Left hindlimb (tissue), 1 donor: ENCODE results near the gene NAB1.
"Not testable (repeated sequence)": the region's sequence is repeated elsewhere in the genome, so short reads cannot be mapped to it uniquely, and the experiment has no call there.

Experiments
- DNase-seq: peaks from one replicate; pipeline ENCODE4 v3.0.0-alpha.2; 2018

NAB1 gene

GRCh38 chr2:190674966-190675650, 26.2 kb downstream of the NAB1 start:
- DNase-seq = no peak

- DNase-seq = no peak
Measured at GRCh38 chr2:190677255-190677654, 28.4 kb downstream of the NAB1 start.

- DNase-seq = no peak
Measured at GRCh38 chr2:190678444-190679162, 29.7 kb downstream of the NAB1 start.

- DNase-seq = no peak
Measured at GRCh38 chr2:190679391-190679790, 30.5 kb downstream of the NAB1 start.

- no peak for DNase-seq
Measured at GRCh38 chr2:190679813-190680591, 31.1 kb downstream of the NAB1 start.

GRCh38 chr2:190682168-190682567, 33.3 kb downstream of the NAB1 start:
- no peak for DNase-seq

GRCh38 chr2:190683802-190684201, 34.9 kb downstream of the NAB1 start:
- DNase-seq = no peak

GRCh38 chr2:190684931-190685330, 36.0 kb downstream of the NAB1 start:
- DNase-seq = no peak

GRCh38 chr2:190685333-190685732, 36.5 kb downstream of the NAB1 start:
- DNase-seq = no peak

GRCh38 chr2:190693533-190694232, 44.8 kb downstream of the NAB1 start:
- DNase-seq = no peak

GRCh38 chr2:190694479-190694878, 45.6 kb downstream of the NAB1 start:
- no peak for DNase-seq

GRCh38 chr2:190695739-190696138, 46.9 kb downstream of the NAB1 start:
- DNase-seq = no peak

- DNase-seq = no peak
Measured at GRCh38 chr2:190696792-190697398, 48.0 kb downstream of the NAB1 start.

GRCh38 chr2:190697421-190697820, 48.5 kb downstream of the NAB1 start:
- DNase-seq = no peak

- no peak for DNase-seq
Measured at GRCh38 chr2:190698895-190699294, 50.0 kb downstream of the NAB1 start.

- DNase-seq = no peak
Measured at GRCh38 chr2:190701586-190701985, 52.7 kb downstream of the NAB1 start.

- no peak for DNase-seq
Measured at GRCh38 chr2:190705280-190705679, 56.4 kb downstream of the NAB1 start.

GRCh38 chr2:190707726-190708125, 58.8 kb downstream of the NAB1 start:
- DNase-seq = no peak

GRCh38 chr2:190708650-190709049, 59.8 kb downstream of the NAB1 start:
- DNase-seq = not testable (repeated sequence)

GRCh38 chr2:190711069-190711468, 62.2 kb downstream of the NAB1 start:
- no peak for DNase-seq

GRCh38 chr2:190713471-190713870, 64.6 kb downstream of the NAB1 start:
- DNase-seq = no peak

GRCh38 chr2:190714958-190715357, 66.1 kb downstream of the NAB1 start:
- DNase-seq = no peak
